OCI-LY7 (cell line): ENCODE measurements around the gene PDCD10. TPM values are rescaled to one million over a fixed set of nuclear protein-coding genes. Genes with fewer than 3 reads are reported as not detected.

Source experiments
- BruUV-seq: library from RNA; stranded (reverse); fragments of 400-500 nt; replicated peaks from 2 replicates; lab custom pipeline; 2021; lab: Mats Ljungman, UMichigan
- CTCF ChIA-PET: fragments of 300-600 bp; sonication (Branson Sonifier 250); formaldehyde crosslinking; loops from one replicate; lab custom pipeline; 2022; ENCODE audit warnings: antibody characterized with exemption; ENCODE audit not compliant: unreplicated experiment; lab: Charles Lee
- POLR2A ChIA-PET: fragments of 300-600 bp; sonication (Branson Sonifier 250); formaldehyde crosslinking; loops from one replicate; lab custom pipeline; 2022; ENCODE audit warnings: antibody characterized with exemption; lab: Charles Lee
- DNase-seq: peaks from one replicate; pipeline ENCODE4 v3.0.0-alpha.2; 2015; ENCODE audit warnings: low spot score
- H2AFZ ChIP-seq: fragments of 200-600 bp; sonication (generic), shearing (Covaris generic); 2 replicates; pipeline ENCODE4 v1.6.1; 2014; ENCODE audit warnings: mild to moderate bottlenecking, antibody characterized with exemption, low read length, moderate library complexity
- H3K27ac ChIP-seq: fragments of 200-600 bp; sonication (generic); 2 replicates; pipeline ENCODE4 v1.5.1; 2014; ENCODE audit warnings: mixed run types, low read depth, mild to moderate bottlenecking, moderate library complexity, low read length, inconsistent platforms; ENCODE audit not compliant: poor library complexity, severe bottlenecking
- H3K36me3 ChIP-seq: fragments of 200-600 bp; sonication (generic); 2 replicates; pipeline ENCODE4 v1.6.1; 2014; ENCODE audit warnings: mild to moderate bottlenecking, antibody characterized with exemption, low read length, moderate library complexity, mixed read lengths; ENCODE audit not compliant: insufficient read depth
- H3K4me1 ChIP-seq: fragments of 200-600 bp; sonication (generic); 2 replicates; pipeline ENCODE4 v1.5.1; 2014; ENCODE audit warnings: mild to moderate bottlenecking, low read length; ENCODE audit not compliant: insufficient read depth, poor library complexity, severe bottlenecking
- H3K4me2 ChIP-seq: fragments of 200-600 bp; sonication (generic); 2 replicates; pipeline ENCODE4 v1.6.1; 2014; ENCODE audit warnings: mild to moderate bottlenecking, low read length
- H3K4me3 ChIP-seq: fragments of 200-600 bp; sonication (generic); 2 replicates; pipeline ENCODE4 v1.5.1; 2014; ENCODE audit warnings: mild to moderate bottlenecking, low read depth, low read length; ENCODE audit not compliant: poor library complexity, severe bottlenecking
- H3K79me2 ChIP-seq: fragments of 200-600 bp; sonication (generic); 2 replicates; pipeline ENCODE4 v1.6.1; 2016; ENCODE audit warnings: low read depth, mild to moderate bottlenecking, low read length, moderate library complexity, mixed read lengths; ENCODE audit not compliant: insufficient read depth
- H3K9me2 ChIP-seq: fragments of 200-600 bp; sonication (generic); 2 replicates; pipeline ENCODE4 v1.6.1; 2016; ENCODE audit warnings: mild to moderate bottlenecking, low read length, mixed read lengths; ENCODE audit not compliant: insufficient read depth
- H3K9me3 ChIP-seq: fragments of 200-600 bp; sonication (generic); 2 replicates; pipeline ENCODE4 v1.6.1; 2014; ENCODE audit warnings: mild to moderate bottlenecking, mixed run types, low read length, mixed read lengths
- H4K20me1 ChIP-seq: fragments of 200-600 bp; sonication (generic); 2 replicates; pipeline ENCODE4 v1.6.1; 2014; ENCODE audit warnings: mild to moderate bottlenecking, antibody characterized with exemption, low read length, moderate library complexity, mixed read lengths; ENCODE audit not compliant: insufficient read depth
- EZH2phosphoT487 ChIP-seq: fragments of 200-600 bp; sonication (generic); IDR thresholded peaks from 2 replicates; pipeline ENCODE4 v1.6.1; 2018; ENCODE audit warnings: low read depth, borderline replicate concordance, mild to moderate bottlenecking, mixed run types, antibody characterized with exemption, low read length, moderate library complexity, mixed read lengths
- intact Hi-C: fragments of 100-400 bp; cut with micrococcal nuclease; formaldehyde crosslinking; loops from one replicate; pipeline ENCODE4 v1.10.0; 2022; ENCODE audit not compliant: unreplicated experiment
- total RNA-seq, 2 experiments: library from RNA; depleted of rRNA in 1 of 2; stranded (reverse); fragments of >200 nt in 1 of 2; shearing (Covaris generic) in 1 of 2; gene quantifications; 2 replicates each; pipeline ENCODE4 v1.2.3, GENCODE V29; 2014 to 2022
- TF ChIP-seq, protein P1 (sequence below): fragments of 200-600 bp; sonication (generic); conservative IDR thresholded peaks from 2 replicates; pipeline ENCODE4 v1.5.1; 2014; ENCODE audit warnings: mild to moderate bottlenecking, antibody characterized with exemption, low read length, moderate library complexity, mixed read lengths

The PDCD10 gene
- total RNA-seq, 2 experiments from 2014 or later, result 76.3 to 84.4 TPM

DNA sequence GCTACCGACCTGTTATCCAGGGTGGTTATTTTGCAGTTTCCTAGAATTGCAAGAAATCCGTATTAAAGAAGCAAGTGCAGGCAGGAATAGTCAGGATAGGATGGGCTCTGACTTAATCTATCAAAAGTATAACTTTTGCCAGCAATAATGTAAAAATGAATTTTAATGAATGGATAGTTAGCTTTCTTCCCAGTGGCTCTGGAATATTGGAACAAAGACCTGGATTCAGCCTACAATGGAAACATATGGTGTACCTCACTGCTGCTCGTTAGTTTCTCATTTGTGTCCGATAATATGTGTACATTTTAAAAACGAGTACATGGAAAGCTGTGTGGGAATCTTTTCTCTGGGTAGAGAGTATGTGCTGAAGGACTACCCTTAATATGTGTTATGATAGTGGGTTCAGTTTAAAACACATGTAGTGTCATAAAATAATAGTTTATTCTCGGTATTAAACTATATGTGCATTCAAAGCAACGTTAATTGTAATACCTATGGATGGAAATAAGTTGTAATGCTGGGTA, 1.6 kb upstream of the PDCD10 start:
- ChIA-PET POLR2A (interaction anchor here (0.7 to 4.3 kb wide), 13 partner anchors 9 to 343 kb away, joined by 3 to 40 read pairs (median 4); no protein-coding TSS in a partner anchor), CTCF (interaction anchor here (0.7 kb wide), 1 partner anchor 38 kb away, joined by 4 read pairs; no protein-coding TSS in a partner anchor)
- Histone ChIP-seq H2AFZ (peak overlapping the region; percentile 72; the same call in 1 of the 2 replicates), H3K4me2 (peak overlapping the region; percentile 94), H3K9me3 (no peaks in the 10 kb centered on the region), H4K20me1 (peaks cover 34% of the 10 kb centered on the region), H3K9me2 (no peaks in the 10 kb centered on the region), H3K27ac (peak overlapping the region; percentile 93), H3K4me1 (peaks cover 56% of the 10 kb centered on the region), H3K36me3 (peaks cover 25% of the 10 kb centered on the region), H3K4me3 (peak overlapping the region; percentile 96), H3K79me2 (peaks cover 87% of the 10 kb centered on the region)
- no peak for DNase-seq
- BruUV-seq, result no TSS peak
- intact Hi-C loops, result loop anchor here (5.0 to 10.0 kb wide), 2 partner anchors 354 to 468 kb away; partner anchors contain the start of gene ZBBX
- TF ChIP-seq, protein P1, sequence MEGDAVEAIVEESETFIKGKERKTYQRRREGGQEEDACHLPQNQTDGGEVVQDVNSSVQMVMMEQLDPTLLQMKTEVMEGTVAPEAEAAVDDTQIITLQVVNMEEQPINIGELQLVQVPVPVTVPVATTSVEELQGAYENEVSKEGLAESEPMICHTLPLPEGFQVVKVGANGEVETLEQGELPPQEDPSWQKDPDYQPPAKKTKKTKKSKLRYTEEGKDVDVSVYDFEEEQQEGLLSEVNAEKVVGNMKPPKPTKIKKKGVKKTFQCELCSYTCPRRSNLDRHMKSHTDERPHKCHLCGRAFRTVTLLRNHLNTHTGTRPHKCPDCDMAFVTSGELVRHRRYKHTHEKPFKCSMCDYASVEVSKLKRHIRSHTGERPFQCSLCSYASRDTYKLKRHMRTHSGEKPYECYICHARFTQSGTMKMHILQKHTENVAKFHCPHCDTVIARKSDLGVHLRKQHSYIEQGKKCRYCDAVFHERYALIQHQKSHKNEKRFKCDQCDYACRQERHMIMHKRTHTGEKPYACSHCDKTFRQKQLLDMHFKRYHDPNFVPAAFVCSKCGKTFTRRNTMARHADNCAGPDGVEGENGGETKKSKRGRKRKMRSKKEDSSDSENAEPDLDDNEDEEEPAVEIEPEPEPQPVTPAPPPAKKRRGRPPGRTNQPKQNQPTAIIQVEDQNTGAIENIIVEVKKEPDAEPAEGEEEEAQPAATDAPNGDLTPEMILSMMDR, result no peak
- TF ChIP-seq EZH2phosphoT487, result no peak

DNA sequence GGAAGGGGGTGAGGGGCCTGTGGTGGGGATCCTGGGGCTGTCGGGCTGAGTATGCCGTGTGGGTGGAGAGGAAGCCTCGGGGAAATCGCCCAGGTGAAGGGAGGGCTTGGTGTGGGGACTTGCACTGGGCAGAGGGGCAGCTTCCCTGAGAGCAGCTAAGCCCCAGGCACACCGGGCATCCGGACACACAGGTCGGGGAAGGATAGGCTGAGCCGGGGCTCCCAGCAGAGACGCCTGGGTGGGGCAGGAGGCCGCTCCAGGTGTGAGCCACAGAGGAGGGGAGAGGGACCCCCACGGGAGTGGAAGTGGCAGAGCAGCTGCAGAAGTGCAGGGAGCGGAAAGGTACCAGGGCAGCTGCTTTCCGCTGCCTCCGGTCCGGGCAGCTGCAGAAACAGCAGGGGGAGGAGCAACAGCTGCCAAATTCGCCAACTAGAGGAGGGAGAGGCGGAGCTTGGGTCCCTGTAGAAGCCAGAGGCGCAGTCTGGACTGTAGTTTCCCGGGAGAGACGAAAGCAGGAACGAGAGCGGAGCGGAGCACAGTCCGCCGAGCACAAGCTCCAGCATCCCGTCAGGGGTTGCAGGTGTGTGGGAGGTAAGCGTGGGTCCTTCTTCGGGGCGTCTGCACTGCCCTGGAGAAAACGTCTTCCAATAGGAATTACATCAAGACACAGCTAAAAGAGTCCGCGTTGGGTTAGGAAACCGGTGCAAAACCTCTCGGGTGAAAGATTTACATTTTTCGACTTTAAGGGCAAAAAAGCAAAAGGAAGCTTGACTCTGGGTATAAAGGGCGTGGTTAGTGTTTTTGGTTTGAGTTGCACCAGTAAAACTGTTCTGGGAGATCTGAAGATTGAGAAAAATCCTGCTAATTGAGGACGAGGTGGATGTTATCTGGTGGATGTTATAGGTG, 794 bp upstream of the PDCD10 start, which contains the start of gene SERPINI1:
Gene SERPINI1 (plus strand): TSS at position 489 of the 906 bp plus-strand sequence. CDS start 53,408 bp downstream, outside the sequence.
- no TSS peak for BruUV-seq
- POLR2A ChIA-PET, result interaction anchor here (0.5 to 4.3 kb wide), 18 partner anchors 8 to 344 kb away, joined by 3 to 40 read pairs (median 3); no protein-coding TSS in a partner anchor
- Histone ChIP-seq H3K9me2 (no peaks in the 10 kb centered on the region), H3K79me2 (peaks cover 87% of the 10 kb centered on the region), H3K9me3 (no peaks in the 10 kb centered on the region), H3K36me3 (peaks cover 23% of the 10 kb centered on the region), H3K4me1 (peaks cover 49% of the 10 kb centered on the region), H2AFZ (peak within 1 kb of the TSS; percentile 72; the same call in 1 of the 2 replicates), H3K4me2 (peak within 1 kb of the TSS; percentile 95), H4K20me1 (peaks cover 38% of the 10 kb centered on the region), H3K27ac (peak within 1 kb of the TSS; percentile 93), H3K4me3 (peak within 1 kb of the TSS; percentile 96)
- no peak for TF ChIP-seq EZH2phosphoT487
- TF ChIP-seq, protein P1, result no peak
- CTCF ChIA-PET, result interaction anchor here (0.7 kb wide), 2 partner anchors 28 to 39 kb away, joined by 3 to 4 read pairs; no protein-coding TSS in a partner anchor
- DNase-seq, result peak; percentile 94
- intact Hi-C loops, result loop anchor here (1.0 to 10.0 kb wide), 5 partner anchors 15 to 469 kb away; partner anchors contain the start of gene ZBBX
